DOHH2 (cell line): Measurements from ENCODE around the gene LRRC41.
"Not testable (repeated sequence)": the region's sequence is repeated elsewhere in the genome, so short reads cannot be mapped to it uniquely, and the experiment has no call there.

ENCODE experiments used
- H3F3A ChIP-seq: fragments of 200-600 bp; sonication (generic), shearing (Covaris generic); 2 replicates; pipeline ENCODE4 v1.6.0; 2016; ENCODE audit warnings: antibody characterized with exemption, mild to moderate bottlenecking; ENCODE audit not compliant: control insufficient read depth, insufficient read depth
- H3K27ac ChIP-seq: fragments of 200-600 bp; sonication (generic); 2 replicates; pipeline ENCODE4 v1.5.1; 2014; ENCODE audit warnings: low read depth, mild to moderate bottlenecking, low read length, moderate library complexity
- H3K27me3 ChIP-seq: fragments of 200-600 bp; sonication (generic); 2 replicates; pipeline ENCODE4 v1.6.1; 2014; ENCODE audit warnings: mild to moderate bottlenecking, low read length, mixed read lengths; ENCODE audit not compliant: control insufficient read depth
- H3K36me3 ChIP-seq: fragments of 200-600 bp; sonication (generic); 2 replicates; pipeline ENCODE4 v1.6.1; 2014; ENCODE audit warnings: mild to moderate bottlenecking, low read length, moderate library complexity, mixed read lengths; ENCODE audit not compliant: control insufficient read depth
- H3K4me1 ChIP-seq: fragments of 200-600 bp; sonication (generic); 2 replicates; pipeline ENCODE4 v1.6.1; 2014; ENCODE audit warnings: mild to moderate bottlenecking, low read length, mixed read lengths; ENCODE audit not compliant: control insufficient read depth
- H3K4me2 ChIP-seq: fragments of 200-600 bp; sonication (generic); 2 replicates; pipeline ENCODE4 v1.6.0; 2014; ENCODE audit warnings: mild to moderate bottlenecking, low read length, moderate library complexity
- H3K4me3 ChIP-seq: fragments of 200-600 bp; sonication (generic); 2 replicates; pipeline ENCODE4 v1.5.1; 2014; ENCODE audit warnings: mild to moderate bottlenecking, low read length, mixed read lengths
- H3K79me2 ChIP-seq: fragments of 200-600 bp; sonication (generic); 2 replicates; pipeline ENCODE4 v1.6.1; 2014; ENCODE audit warnings: mild to moderate bottlenecking, low read length, mixed read lengths; ENCODE audit not compliant: control insufficient read depth
- H3K9me2 ChIP-seq: fragments of 200-600 bp; sonication (generic); replicated peaks from 2 replicates; pipeline ENCODE4 v1.6.1; 2014; ENCODE audit warnings: mild to moderate bottlenecking, low read length, mixed read lengths; ENCODE audit not compliant: control insufficient read depth
- H3K9me3 ChIP-seq: fragments of 200-600 bp; sonication (generic); 2 replicates; pipeline ENCODE4 v1.6.1; 2014; ENCODE audit warnings: antibody characterized with exemption, low read length, mixed read lengths; ENCODE audit not compliant: control insufficient read depth, insufficient read depth
- H4K20me1 ChIP-seq: fragments of 200-600 bp; sonication (generic); 2 replicates; pipeline ENCODE4 v1.6.0; 2014; ENCODE audit warnings: low read depth, mild to moderate bottlenecking, antibody characterized with exemption, low read length, moderate library complexity; ENCODE audit not compliant: control insufficient read depth, insufficient read depth
- CTCF ChIP-seq: fragments of 200-600 bp; sonication (generic); IDR thresholded peaks from one replicate; pipeline ENCODE4 v1.5.1; 2014; ENCODE audit warnings: antibody characterized with exemption, mild to moderate bottlenecking, low read depth, low read length; ENCODE audit not compliant: poor library complexity, severe bottlenecking
- EZH2phosphoT487 ChIP-seq: fragments of 200-600 bp; sonication (generic); IDR thresholded peaks from 2 replicates; pipeline ENCODE4 v1.6.1; 2017; ENCODE audit warnings: borderline replicate concordance, mild to moderate bottlenecking, antibody characterized with exemption, low read length, moderate library complexity, mixed read lengths

The LRRC41 gene

GRCh38 chr1:46236882-46237281 is 66.5 kb downstream of the LRRC41 start:
- Histone ChIP-seq H3K4me3 (no peak overlapping the region), H3K4me2 (no peak overlapping the region), H3F3A (no peaks in the 10 kb centered on the region), H3K9me2 (no peaks in the 10 kb centered on the region), H3K4me1 (no peaks in the 10 kb centered on the region), H3K36me3 (no peaks in the 10 kb centered on the region), H3K27me3 (peaks cover 5% of the 10 kb centered on the region; the same call in 1 of the 2 replicates), H3K27ac (no peak overlapping the region), H4K20me1 (no peaks in the 10 kb centered on the region), H3K9me3 (peaks cover 9% of the 10 kb centered on the region), H3K79me2 (no peaks in the 10 kb centered on the region)
- TF ChIP-seq EZH2phosphoT487 = no peak
- TF ChIP-seq CTCF = no peak

DNA sequence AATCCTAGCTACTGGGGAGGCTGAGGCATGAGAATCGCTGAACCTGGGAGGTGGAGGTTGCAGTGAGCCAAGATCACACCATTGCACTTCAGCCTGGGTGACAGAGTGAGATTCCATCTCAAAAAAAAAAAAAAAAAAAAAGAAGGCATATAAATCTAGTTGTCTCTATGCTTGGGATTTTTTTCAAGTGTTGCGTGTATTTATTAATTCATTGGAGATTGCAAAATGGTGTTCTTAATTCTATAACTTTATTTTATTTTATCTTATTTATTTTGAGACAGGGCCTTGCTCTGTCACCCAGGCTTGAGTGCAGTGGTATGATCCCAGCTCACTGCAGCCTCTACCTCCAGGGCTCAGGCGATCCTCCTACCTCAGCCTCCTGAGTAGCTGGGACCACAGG is 72.2 kb downstream of the LRRC41 start:
- H3K9me3 ChIP-seq, H3F3A ChIP-seq, H3K9me2 ChIP-seq, H3K4me3 ChIP-seq, H4K20me1 ChIP-seq, H3K36me3 ChIP-seq, H3K4me2 ChIP-seq, H3K79me2 ChIP-seq, H3K27me3 ChIP-seq, H3K27ac ChIP-seq, H3K4me1 ChIP-seq: not testable (repeated sequence)
